Measurements from ENCODE around the gene OCEL1.

OCEL1 gene

DNA sequence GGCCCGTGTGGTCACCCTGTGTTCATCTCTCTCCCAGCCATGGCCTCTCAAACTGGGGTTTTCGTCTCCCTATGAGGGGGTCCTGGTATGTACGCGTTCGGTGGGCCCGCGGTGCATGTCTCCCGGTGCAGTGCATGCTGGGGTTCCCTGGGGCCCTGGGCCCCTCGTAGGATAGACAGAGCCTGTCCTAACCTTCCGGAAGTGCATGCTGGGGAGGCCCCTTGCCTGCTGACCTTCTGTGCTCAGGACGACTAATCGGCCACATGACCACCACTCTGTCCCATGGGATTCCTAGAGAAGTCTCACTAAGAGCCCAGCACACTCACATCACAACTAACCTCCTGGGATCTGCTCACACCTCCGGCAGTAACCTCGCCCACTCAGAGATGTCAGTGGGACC is 15.7 kb upstream of the OCEL1 start:
- DNase-seq (ENCODE audit: low read depth) = no peak

GRCh38 chr19:17211547-17212446 is 14.2 kb upstream of the OCEL1 start:
- DNase-seq (ENCODE audit: low read depth) = no peak

- DNase-seq (ENCODE audit: low read depth) = no peak
Observed at GRCh38 chr19:17213334-17213733, 12.7 kb upstream of the OCEL1 start.

DNA sequence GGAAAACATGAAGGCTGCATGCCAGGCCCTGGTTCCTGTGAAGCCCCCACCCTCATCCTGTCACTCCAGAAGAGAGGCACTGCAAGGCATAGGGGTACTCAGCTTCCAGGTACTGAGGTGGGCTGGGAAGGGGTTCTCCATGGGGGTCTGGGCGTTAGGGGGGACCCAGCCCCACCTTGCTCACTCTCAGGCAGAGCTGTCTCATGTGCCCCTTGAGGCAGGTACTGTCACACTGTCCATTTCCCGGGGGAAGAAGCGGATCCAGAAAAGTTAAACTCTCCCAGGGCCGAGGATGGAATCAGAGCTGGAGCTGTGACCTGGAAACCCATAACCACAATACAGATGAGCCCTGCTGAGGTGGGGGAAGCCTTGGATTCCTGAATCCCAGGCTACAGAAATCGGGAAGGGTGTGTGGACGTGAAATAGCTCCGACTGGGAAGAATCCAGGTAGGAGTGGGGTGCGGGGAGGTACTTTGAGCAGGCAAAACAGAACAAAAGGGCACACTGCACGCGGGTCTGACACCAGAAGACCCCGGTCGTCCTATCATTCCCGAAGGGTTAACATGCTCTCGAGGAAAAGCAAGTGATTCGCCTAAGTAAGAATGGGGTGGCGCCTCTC is 11.4 kb upstream of the OCEL1 start:
- no peak for DNase-seq (ENCODE audit: low read depth)

DNA sequence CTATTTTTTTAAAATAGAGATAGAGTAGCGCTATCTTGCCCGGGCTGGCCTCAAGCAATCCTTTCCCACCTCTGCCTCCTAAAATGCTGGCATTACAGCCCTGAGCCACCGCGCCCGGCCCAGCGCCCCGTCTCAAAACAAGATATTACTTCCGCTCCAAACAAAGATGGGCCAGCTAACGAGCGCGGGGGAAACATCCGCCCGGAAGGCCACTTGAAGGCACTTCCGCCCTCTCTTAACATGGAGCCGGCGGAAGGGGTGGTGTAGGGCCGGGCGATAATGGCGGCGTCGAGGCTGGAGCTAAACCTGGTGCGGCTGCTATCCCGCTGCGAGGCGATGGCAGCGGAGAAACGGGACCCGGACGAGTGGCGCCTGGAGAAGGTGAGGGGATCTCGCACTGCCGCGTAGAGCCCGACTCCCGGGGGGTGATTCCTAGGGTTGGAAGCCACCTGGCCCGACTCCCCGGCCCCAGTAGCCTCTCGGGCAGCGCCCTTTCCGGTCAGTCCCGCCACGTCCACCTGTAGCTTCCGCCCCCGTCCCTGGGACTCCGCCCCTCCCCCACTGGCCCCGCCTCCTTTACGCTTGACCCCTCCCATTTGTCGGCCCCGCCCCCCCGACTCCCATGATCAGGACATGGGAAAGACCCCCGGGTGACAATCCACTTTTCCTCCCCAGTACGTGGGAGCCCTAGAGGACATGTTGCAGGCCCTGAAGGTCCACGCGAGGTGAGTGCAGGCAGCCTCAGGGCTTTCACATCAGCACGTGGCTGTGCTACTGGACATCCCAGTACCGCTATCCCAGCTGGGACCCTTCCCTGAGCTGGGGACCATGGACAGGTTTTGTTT is 10.7 kb upstream of the OCEL1 start, which contains the start of gene USE1:
Gene USE1 (plus strand): TSS at position 231 of the 845 bp plus-strand sequence. CDS start 49 bp downstream, at position 280.
- peak; percentile 73 for DNase-seq (ENCODE audit: low read depth)

- no peak for DNase-seq (ENCODE audit: low read depth)
Observed at GRCh38 chr19:17216058-17216670, 9.9 kb upstream of the OCEL1 start.

DNA sequence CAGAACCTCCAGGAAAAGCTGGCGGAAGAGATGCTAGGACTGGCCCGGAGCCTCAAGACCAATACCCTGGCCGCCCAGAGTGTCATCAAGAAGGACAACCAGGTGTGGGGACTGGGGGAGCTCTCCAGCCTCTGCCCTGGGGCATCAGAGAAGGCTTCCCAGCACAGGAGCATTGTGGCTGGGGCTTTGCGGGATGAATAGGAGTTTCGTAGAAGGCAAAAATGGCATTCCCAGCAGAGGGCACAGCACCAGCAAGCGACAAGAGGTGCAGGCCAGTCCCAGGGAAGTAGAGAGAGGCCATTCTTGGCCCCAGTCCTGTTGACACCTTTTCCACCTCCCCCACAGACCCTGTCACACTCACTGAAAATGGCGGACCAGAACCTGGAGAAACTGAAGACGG is 6.7 kb upstream of the OCEL1 start:
- DNase-seq (ENCODE audit: low read depth) = no peak

DNA sequence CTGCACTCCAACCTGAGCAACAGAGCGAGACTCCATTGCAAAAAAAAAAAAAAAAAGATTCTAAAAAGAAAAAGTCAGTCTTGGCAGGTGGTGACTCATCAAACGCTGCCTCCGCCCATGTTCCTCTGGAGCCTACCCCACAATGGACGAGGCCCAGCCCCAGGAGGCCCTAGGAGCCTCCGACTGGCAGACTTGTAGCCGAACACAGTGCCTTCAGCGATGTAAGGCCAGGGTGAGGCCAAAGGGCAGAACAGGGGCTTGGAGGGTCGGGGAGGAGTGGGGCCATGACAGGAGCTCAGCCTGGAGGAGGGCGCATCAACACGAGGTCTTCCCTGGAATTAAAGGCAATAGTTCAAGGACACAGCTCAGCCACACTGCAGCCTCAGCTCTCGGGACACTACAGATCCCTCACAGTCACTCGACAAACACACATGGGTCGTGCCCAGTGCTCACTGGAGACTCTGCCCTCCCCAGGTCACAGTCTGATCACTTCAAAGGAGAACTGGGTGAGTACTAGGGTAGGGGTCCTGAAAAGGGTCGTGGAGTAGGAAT is 5.7 kb upstream of the OCEL1 start:
- no peak for DNase-seq (ENCODE audit: low read depth)

DNA sequence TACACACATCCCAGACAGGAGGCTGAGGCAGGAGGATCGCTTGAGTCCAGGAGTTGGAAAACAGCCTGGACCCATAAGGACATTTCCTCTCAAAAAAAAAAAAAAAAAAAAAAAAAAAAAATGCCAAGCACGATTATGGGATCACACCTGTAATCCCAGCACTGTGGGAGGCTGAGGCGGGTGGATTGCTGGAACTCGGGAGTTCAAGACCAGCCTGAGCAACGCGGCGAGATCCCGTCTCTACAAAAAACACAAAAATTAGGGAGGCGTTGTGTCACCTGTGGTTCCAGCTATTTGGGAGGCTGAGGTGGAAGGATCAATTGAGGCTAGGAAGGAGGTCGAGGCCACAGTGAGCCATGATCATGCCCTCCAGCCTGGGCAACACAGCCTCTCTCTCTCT is 973 bp upstream of the OCEL1 start:
- no peak for DNase-seq (ENCODE audit: low read depth)

DNA sequence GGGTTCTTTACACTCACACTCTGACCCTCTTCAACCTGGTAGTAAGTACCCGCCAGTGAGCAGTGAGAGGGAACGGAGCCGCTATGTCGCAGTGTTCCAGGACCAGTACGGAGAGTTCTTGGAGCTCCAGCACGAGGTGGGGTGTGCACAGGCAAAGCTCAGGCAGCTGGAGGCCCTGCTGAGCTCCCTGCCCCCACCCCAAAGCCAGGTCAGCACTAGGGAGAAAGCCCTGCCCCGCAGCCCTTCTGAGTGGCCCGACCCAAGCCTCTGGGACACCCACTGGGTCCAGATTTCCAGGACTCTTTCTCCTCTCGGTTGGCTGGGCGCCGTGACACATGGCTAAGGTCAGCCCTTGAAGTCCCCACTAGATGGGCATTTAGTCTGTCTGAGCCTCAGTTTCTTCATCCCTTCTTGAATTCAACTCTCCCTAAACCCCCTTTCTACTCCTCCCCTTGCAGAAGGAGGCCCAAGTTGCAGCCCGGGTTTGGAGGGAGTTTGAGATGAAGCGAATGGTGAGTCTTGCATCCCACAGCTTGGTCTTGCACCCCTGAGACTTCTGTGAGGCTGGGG is 1.9 kb downstream of the OCEL1 start:
- no peak for DNase-seq (ENCODE audit: low read depth)

- no peak for DNase-seq (ENCODE audit: low read depth)
Observed at GRCh38 chr19:17229890-17230289, 3.9 kb downstream of the OCEL1 start.

DNA sequence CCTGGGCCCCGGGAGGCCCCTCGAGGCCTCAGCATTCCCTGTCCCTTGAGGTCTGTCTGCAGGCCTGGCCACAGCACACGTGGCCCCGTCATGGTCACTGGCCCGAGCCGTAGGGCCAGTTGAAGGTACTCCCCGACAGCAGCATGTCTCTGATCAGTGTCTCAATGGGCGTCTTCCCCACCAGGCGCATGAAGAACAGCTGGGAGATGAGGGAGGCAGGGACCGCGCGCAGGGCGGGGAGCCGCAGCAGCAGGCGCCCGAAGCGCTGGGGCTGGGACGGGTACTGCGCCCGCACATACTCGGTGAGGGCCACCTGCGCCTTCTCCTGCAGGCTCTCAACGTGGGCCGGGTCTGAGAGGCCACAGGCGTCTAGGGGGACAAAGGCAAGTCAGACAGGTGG is 6.2 kb downstream of the OCEL1 start:
- DNase-seq (ENCODE audit: low read depth) = no peak

DNA sequence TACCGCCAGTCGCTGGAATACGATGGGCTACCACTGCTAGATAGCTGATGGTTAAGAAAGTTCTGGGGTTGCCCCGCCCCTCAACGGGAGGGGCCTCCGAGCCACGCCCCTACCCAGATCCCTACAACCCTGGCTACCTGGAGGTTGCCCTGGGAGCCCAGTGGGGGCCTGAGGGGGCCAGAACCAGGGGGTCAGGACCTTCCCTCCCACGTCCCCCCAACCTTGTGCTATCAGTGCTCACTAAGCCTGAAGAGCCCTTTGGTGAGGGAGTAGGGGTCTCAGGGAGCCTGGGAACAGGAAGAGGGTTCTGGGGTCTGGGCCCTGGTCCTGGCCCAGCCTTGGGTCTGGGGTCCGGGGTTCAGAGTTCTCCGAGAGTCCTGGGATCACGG is 8.9 kb downstream of the OCEL1 start:
- no peak for DNase-seq (ENCODE audit: low read depth)

GRCh38 chr19:17235300-17235970 is 9.4 kb downstream of the OCEL1 start:
- DNase-seq (ENCODE audit: low read depth) = peak; percentile 48

- no peak for DNase-seq (ENCODE audit: low read depth)
Observed at GRCh38 chr19:17235971-17236777, 10.1 kb downstream of the OCEL1 start.

- no peak for DNase-seq (ENCODE audit: low read depth)
Observed at GRCh38 chr19:17236811-17237543, 11.0 kb downstream of the OCEL1 start.

DNA sequence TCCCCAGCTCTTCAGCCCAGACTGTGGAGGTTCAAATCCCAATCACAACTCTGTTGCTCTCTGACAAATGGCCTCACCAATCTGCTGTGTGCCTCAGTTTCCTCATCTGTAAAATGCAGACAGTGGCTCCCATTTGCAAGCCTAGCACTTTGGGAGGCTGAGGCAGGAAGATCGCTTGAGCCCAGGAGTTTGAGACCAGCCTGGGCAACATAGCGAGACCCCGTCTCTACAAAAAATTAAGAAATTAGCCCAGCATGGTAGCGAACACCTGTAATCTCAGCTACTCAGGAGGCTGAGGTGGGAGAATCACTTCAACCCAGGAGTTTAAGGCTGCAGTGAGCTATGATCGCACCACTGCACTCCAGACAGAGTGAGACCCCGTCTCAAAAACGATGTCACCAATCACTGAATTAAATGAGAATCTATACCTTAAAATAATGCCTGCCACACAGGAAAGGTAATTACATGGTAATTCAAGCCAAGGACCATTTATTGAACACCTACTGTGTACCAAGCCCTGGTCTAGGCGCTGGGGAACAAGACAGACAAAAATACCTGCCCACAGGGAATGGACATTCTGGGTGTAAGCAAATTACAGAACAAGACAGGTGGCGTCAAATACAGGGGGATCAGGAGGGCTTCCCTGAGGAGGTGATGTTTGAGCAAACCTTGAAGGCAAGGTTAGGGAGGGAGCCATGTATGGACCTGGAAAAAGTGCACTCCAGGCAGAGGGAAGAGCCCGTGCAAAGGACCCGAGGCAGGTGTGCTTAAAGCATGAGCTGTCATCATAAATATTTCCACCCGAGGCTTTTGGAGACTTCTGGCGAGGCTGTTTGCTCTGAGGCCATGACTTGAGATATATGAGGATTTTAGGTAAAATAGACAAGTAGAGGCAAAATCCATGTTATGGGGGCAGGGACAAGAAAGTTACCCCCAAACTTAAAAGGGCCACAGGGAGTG is 12.0 kb downstream of the OCEL1 start:
- no peak for DNase-seq (ENCODE audit: low read depth)
